T-helper 1 cell treated with Interleukin-12 subunit alpha and Interleukin-12 subunit beta and Interleukin-4 antibody, amounts not matched to agents 30 ng/mL and 1 ng/mL, for 36 hours (primary cell): ENCODE results near the gene TNFAIP6. TPM values are rescaled to one million over a fixed set of nuclear protein-coding genes. Genes with fewer than 3 reads are reported as not detected.

Experiments
- intact Hi-C: fragments of 100-400 bp; cut with micrococcal nuclease; formaldehyde crosslinking; loops from one replicate; pipeline ENCODE4 v1.15.1; 2024
- total RNA-seq: library from RNA; stranded (reverse); gene quantifications from 2 replicates; pipeline ENCODE4 v1.2.3, GENCODE V29; 2022

Gene TNFAIP6
- total RNA-seq, 1 donor from 2014 or later: not detected

GRCh38 chr2:151359768-151360461, 2.5 kb downstream of the TNFAIP6 start:
- intact Hi-C loops: no loop called here

- intact Hi-C loops: loop anchor here (1.0 kb wide), 1 partner anchor 12 kb away; no protein-coding TSS in a partner anchor
Measured at GRCh38 chr2:151361674-151362370, 4.4 kb downstream of the TNFAIP6 start.

- intact Hi-C loops: no loop called here
Measured at GRCh38 chr2:151363709-151364108, 6.3 kb downstream of the TNFAIP6 start.

GRCh38 chr2:151367571-151367970, 10.2 kb downstream of the TNFAIP6 start:
- intact Hi-C loops: no loop called here

- intact Hi-C loops: no loop called here
Measured at GRCh38 chr2:151374436-151374835, 17.0 kb downstream of the TNFAIP6 start.

GRCh38 chr2:151379169-151379568, 21.8 kb downstream of the TNFAIP6 start:
- intact Hi-C loops: no loop called here

GRCh38 chr2:151380580-151381235, 23.3 kb downstream of the TNFAIP6 start:
- intact Hi-C loops: no loop called here

GRCh38 chr2:151381266-151381665, 23.9 kb downstream of the TNFAIP6 start:
- intact Hi-C loops: no loop called here

- intact Hi-C loops: no loop called here
Measured at GRCh38 chr2:151388011-151388410, 30.6 kb downstream of the TNFAIP6 start.

- intact Hi-C loops: no loop called here
Measured at GRCh38 chr2:151391436-151391835, 34.0 kb downstream of the TNFAIP6 start.

GRCh38 chr2:151394509-151394908, 37.1 kb downstream of the TNFAIP6 start:
- intact Hi-C loops: no loop called here

GRCh38 chr2:151395509-151396374, 38.4 kb downstream of the TNFAIP6 start:
- intact Hi-C loops: no loop called here

GRCh38 chr2:151399981-151400380, 42.6 kb downstream of the TNFAIP6 start:
- intact Hi-C loops: no loop called here

- intact Hi-C loops: no loop called here
Measured at GRCh38 chr2:151401149-151401548, 43.8 kb downstream of the TNFAIP6 start.

GRCh38 chr2:151403914-151404313, 46.5 kb downstream of the TNFAIP6 start:
- intact Hi-C loops: no loop called here

GRCh38 chr2:151405376-151405775, 48.0 kb downstream of the TNFAIP6 start:
- intact Hi-C loops: no loop called here

GRCh38 chr2:151407281-151407680, 49.9 kb downstream of the TNFAIP6 start:
- intact Hi-C loops: no loop called here

- intact Hi-C loops: loop anchor here (1.0 to 2.0 kb wide), 7 partner anchors 28 to 1822 kb away; partner anchors contain the start of genes ARL5A, MMADHC, NMI and PRPF40A
Measured at GRCh38 chr2:151408788-151409600, 51.6 kb downstream of the TNFAIP6 start.

GRCh38 chr2:151409601-151410484, 52.5 kb downstream of the TNFAIP6 start, which contains the start of gene RIF1:
RIF1 (plus strand) TSS chr2:151409902; CDS start chr2:151410424, 522 bp downstream.
- intact Hi-C loops: loop anchor here (1.0 to 2.0 kb wide), 9 partner anchors 13 to 1823 kb away; partner anchors contain the start of genes ARL5A, MMADHC, NMI and PRPF40A
